Measurements from ENCODE around the gene DUSP15.

The DUSP15 gene

GRCh38 chr20:31864521-31865400 lies 5.6 kb downstream of the DUSP15 start:
- Histone ChIP-seq H3K36me3 (ENCODE audit: control insufficient read depth in 1 of 2, insufficient read depth in 2 of 2, low read length in 2 of 2) (no peaks in the 10 kb centered on the region), H3K4me1 (ENCODE audit: control insufficient read depth in 1 of 2, insufficient read depth in 2 of 2, low read length in 2 of 2) (peaks cover 4 to 20% of the 10 kb centered on the region in 2 donors), H3K9me3 (ENCODE audit: control insufficient read depth in 1 of 2, low read length in 2 of 2) (no peaks in the 10 kb centered on the region), H3K27me3 (ENCODE audit: low read depth, low read length) (peaks cover 15% of the 10 kb centered on the region), H3K27ac (ENCODE audit: low read length) (no peak overlapping the region), H3K4me3 (ENCODE audit: low read depth in 1 of 2, low read length in 2 of 2) (no peak overlapping the region)

DNA sequence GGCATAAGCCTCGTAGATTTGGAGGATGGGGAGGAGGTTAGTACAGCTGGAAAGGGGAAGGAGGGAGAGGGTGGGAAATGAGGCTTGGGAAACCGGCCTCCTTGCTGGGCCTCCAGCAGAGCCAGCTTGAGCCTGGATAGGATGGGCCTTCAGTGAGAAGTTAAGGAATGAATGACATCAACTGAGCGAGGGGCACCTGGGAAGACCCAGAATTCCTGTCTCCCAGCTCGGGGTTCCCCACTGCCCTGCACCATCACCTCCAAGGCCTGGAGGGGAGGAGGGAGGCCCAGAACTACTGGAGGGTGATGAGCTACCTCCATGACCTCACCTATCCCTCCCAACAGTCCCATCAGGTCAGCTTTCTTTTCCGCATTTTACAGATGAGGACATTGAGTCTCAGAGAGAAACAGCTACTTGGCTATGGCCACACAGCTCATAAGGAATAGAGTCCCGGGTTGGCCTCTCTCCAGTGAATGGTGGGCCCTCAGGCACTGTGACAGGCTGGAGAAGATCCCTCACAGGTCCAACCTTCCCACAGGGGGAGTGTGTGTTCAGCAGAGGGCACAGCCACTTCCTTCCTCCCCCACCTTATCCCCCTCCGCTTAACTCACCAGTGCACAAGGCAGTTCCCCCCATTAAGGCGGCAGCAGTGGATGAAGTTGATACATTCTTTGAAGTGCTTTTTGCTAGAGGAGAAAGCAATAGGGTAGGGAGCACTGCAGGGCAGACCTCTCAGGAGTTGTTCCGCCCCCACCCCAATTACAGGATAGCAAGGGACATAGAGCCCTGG lies 6.8 kb downstream of the DUSP15 start:
- H3K9me3 ChIP-seq (ENCODE audit: control insufficient read depth in 1 of 2, low read length in 2 of 2): no peaks in the 10 kb centered on the region
- no peak overlapping the region for H3K4me3 ChIP-seq (ENCODE audit: low read depth in 1 of 2, low read length in 2 of 2)
- H3K27me3 ChIP-seq (ENCODE audit: low read depth, low read length): peaks cover 11% of the 10 kb centered on the region
- peaks cover 0 to 20% of the 10 kb centered on the region in 2 donors for H3K4me1 ChIP-seq (ENCODE audit: control insufficient read depth in 1 of 2, insufficient read depth in 2 of 2, low read length in 2 of 2)
- H3K36me3 ChIP-seq (ENCODE audit: control insufficient read depth in 1 of 2, insufficient read depth in 2 of 2, low read length in 2 of 2): no peaks in the 10 kb centered on the region
- H3K27ac ChIP-seq (ENCODE audit: low read length): no peak overlapping the region

DNA sequence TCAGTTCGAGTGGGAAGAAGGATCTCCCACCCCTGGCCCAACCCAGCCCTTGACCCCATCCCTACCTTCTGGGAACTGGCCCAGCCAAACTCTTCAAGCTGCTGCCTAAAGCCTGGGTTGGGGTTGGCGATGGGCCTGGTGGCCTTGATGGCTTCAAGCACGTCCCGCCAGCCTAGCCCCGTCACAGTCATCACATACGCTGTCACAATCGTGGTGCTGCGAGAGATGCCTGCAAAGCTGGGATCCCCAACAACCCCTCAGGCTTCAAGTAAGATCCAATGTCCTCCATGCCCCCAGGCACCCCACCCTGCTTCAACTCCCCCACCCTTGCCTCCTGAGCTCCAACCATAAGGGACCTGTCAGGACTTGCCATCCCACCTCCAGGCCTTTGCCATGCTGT lies 7.8 kb downstream of the DUSP15 start:
- Histone ChIP-seq H3K4me1 (ENCODE audit: control insufficient read depth in 1 of 2, insufficient read depth in 2 of 2, low read length in 2 of 2) (peaks cover 0 to 20% of the 10 kb centered on the region in 2 donors), H3K9me3 (ENCODE audit: control insufficient read depth in 1 of 2, low read length in 2 of 2) (no peaks in the 10 kb centered on the region), H3K36me3 (ENCODE audit: control insufficient read depth in 1 of 2, insufficient read depth in 2 of 2, low read length in 2 of 2) (no peaks in the 10 kb centered on the region), H3K4me3 (ENCODE audit: low read depth in 1 of 2, low read length in 2 of 2) (no peak overlapping the region), H3K27me3 (ENCODE audit: low read depth, low read length) (peaks cover 11% of the 10 kb centered on the region), H3K27ac (ENCODE audit: low read length) (no peak overlapping the region)

GRCh38 chr20:31862157-31862470 lies 8.2 kb downstream of the DUSP15 start:
- Histone ChIP-seq H3K4me1 (ENCODE audit: control insufficient read depth in 1 of 2, insufficient read depth in 2 of 2, low read length in 2 of 2) (peaks cover 0 to 20% of the 10 kb centered on the region in 2 donors), H3K36me3 (ENCODE audit: control insufficient read depth in 1 of 2, insufficient read depth in 2 of 2, low read length in 2 of 2) (no peaks in the 10 kb centered on the region), H3K9me3 (ENCODE audit: control insufficient read depth in 1 of 2, low read length in 2 of 2) (no peaks in the 10 kb centered on the region), H3K27me3 (ENCODE audit: low read depth, low read length) (peaks cover 11% of the 10 kb centered on the region), H3K4me3 (ENCODE audit: low read depth in 1 of 2, low read length in 2 of 2) (peak overlapping the region in 1 of 2 donors; percentile 19), H3K27ac (ENCODE audit: low read length) (no peak overlapping the region)

GRCh38 chr20:31861385-31862156 lies 8.8 kb downstream of the DUSP15 start:
- H3K4me1 ChIP-seq (ENCODE audit: control insufficient read depth in 1 of 2, insufficient read depth in 2 of 2, low read length in 2 of 2): peaks cover 0 to 20% of the 10 kb centered on the region in 2 donors
- peak overlapping the region; percentile 37 to 75 for H3K4me3 ChIP-seq (ENCODE audit: low read depth in 1 of 2, low read length in 2 of 2)
- no peak overlapping the region for H3K27ac ChIP-seq (ENCODE audit: low read length)
- no peaks in the 10 kb centered on the region for H3K9me3 ChIP-seq (ENCODE audit: control insufficient read depth in 1 of 2, low read length in 2 of 2)
- H3K27me3 ChIP-seq (ENCODE audit: low read depth, low read length): peaks cover 11% of the 10 kb centered on the region
- no peaks in the 10 kb centered on the region for H3K36me3 ChIP-seq (ENCODE audit: control insufficient read depth in 1 of 2, insufficient read depth in 2 of 2, low read length in 2 of 2)

GRCh38 chr20:31861135-31861384 lies 9.3 kb downstream of the DUSP15 start:
- Histone ChIP-seq H3K4me3 (ENCODE audit: low read depth in 1 of 2, low read length in 2 of 2) (peak overlapping the region; percentile 37 to 75), H3K9me3 (ENCODE audit: control insufficient read depth in 1 of 2, low read length in 2 of 2) (no peaks in the 10 kb centered on the region), H3K4me1 (ENCODE audit: control insufficient read depth in 1 of 2, insufficient read depth in 2 of 2, low read length in 2 of 2) (peaks cover 0 to 20% of the 10 kb centered on the region in 2 donors), H3K36me3 (ENCODE audit: control insufficient read depth in 1 of 2, insufficient read depth in 2 of 2, low read length in 2 of 2) (no peaks in the 10 kb centered on the region), H3K27me3 (ENCODE audit: low read depth, low read length) (peaks cover 11% of the 10 kb centered on the region), H3K27ac (ENCODE audit: low read length) (no peak overlapping the region)

GRCh38 chr20:31860390-31861134 lies 9.8 kb downstream of the DUSP15 start:
- H3K4me3 ChIP-seq (ENCODE audit: low read depth in 1 of 2, low read length in 2 of 2): peak overlapping the region; percentile 15 to 75
- no peak overlapping the region for H3K27ac ChIP-seq (ENCODE audit: low read length)
- peaks cover 0 to 20% of the 10 kb centered on the region in 2 donors for H3K4me1 ChIP-seq (ENCODE audit: control insufficient read depth in 1 of 2, insufficient read depth in 2 of 2, low read length in 2 of 2)
- H3K27me3 ChIP-seq (ENCODE audit: low read depth, low read length): peaks cover 11% of the 10 kb centered on the region
- no peaks in the 10 kb centered on the region for H3K9me3 ChIP-seq (ENCODE audit: control insufficient read depth in 1 of 2, low read length in 2 of 2)
- H3K36me3 ChIP-seq (ENCODE audit: control insufficient read depth in 1 of 2, insufficient read depth in 2 of 2, low read length in 2 of 2): no peaks in the 10 kb centered on the region

- H3K4me1 ChIP-seq (ENCODE audit: control insufficient read depth in 1 of 2, insufficient read depth in 2 of 2, low read length in 2 of 2): peaks cover 0 to 20% of the 10 kb centered on the region in 2 donors
- H3K27me3 ChIP-seq (ENCODE audit: low read depth, low read length): peaks cover 11% of the 10 kb centered on the region
- H3K36me3 ChIP-seq (ENCODE audit: control insufficient read depth in 1 of 2, insufficient read depth in 2 of 2, low read length in 2 of 2): no peaks in the 10 kb centered on the region
- no peaks in the 10 kb centered on the region for H3K9me3 ChIP-seq (ENCODE audit: control insufficient read depth in 1 of 2, low read length in 2 of 2)
- H3K27ac ChIP-seq (ENCODE audit: low read length): no peak overlapping the region
- no peak overlapping the region for H3K4me3 ChIP-seq (ENCODE audit: low read depth in 1 of 2, low read length in 2 of 2)
These were observed 10.3 kb downstream of the DUSP15 start for GRCh38 chr20:31859998-31860380.

GRCh38 chr20:31859266-31859997 lies 10.9 kb downstream of the DUSP15 start:
- Histone ChIP-seq H3K27me3 (ENCODE audit: low read depth, low read length) (peaks cover 11% of the 10 kb centered on the region), H3K4me1 (ENCODE audit: control insufficient read depth in 1 of 2, insufficient read depth in 2 of 2, low read length in 2 of 2) (peaks cover 0 to 20% of the 10 kb centered on the region in 2 donors), H3K36me3 (ENCODE audit: control insufficient read depth in 1 of 2, insufficient read depth in 2 of 2, low read length in 2 of 2) (no peaks in the 10 kb centered on the region), H3K4me3 (ENCODE audit: low read depth in 1 of 2, low read length in 2 of 2) (no peak overlapping the region), H3K9me3 (ENCODE audit: control insufficient read depth in 1 of 2, low read length in 2 of 2) (no peaks in the 10 kb centered on the region), H3K27ac (ENCODE audit: low read length) (no peak overlapping the region)

DNA sequence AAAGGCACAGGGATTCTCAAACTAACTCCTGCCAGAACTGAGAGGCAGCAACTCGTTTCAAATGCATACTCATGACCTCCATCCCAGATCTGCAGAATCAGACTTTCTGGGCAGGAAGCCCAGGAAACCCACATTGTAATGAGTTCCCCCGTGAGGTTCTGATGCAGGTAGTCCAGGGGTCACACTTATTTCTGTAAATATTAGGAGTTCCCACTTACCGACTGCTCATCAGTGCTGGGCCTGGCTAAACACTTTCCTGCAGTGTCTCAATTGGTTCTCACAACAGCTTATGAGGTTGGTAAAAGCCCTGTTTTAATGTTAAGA lies 11.6 kb downstream of the DUSP15 start:
- Histone ChIP-seq H3K27me3 (ENCODE audit: low read depth, low read length) (peaks cover 11% of the 10 kb centered on the region), H3K4me1 (ENCODE audit: control insufficient read depth in 1 of 2, insufficient read depth in 2 of 2, low read length in 2 of 2) (peaks cover 0 to 20% of the 10 kb centered on the region in 2 donors), H3K27ac (ENCODE audit: low read length) (no peak overlapping the region), H3K9me3 (ENCODE audit: control insufficient read depth in 1 of 2, low read length in 2 of 2) (no peaks in the 10 kb centered on the region), H3K36me3 (ENCODE audit: control insufficient read depth in 1 of 2, insufficient read depth in 2 of 2, low read length in 2 of 2) (no peaks in the 10 kb centered on the region), H3K4me3 (ENCODE audit: low read depth in 1 of 2, low read length in 2 of 2) (no peak overlapping the region)
